SKM-1 (cell line): ENCODE measurements around the gene MFAP3.
"Not testable (repeated sequence)": the region's sequence is repeated elsewhere in the genome, so short reads cannot be mapped to it uniquely, and the experiment has no call there.

Experiments
- DNase-seq: peaks from one replicate; lab custom pipeline; 2025; ENCODE audit not compliant: unreplicated experiment; lab: John Stamatoyannopoulos, UW

The MFAP3 gene

DNA sequence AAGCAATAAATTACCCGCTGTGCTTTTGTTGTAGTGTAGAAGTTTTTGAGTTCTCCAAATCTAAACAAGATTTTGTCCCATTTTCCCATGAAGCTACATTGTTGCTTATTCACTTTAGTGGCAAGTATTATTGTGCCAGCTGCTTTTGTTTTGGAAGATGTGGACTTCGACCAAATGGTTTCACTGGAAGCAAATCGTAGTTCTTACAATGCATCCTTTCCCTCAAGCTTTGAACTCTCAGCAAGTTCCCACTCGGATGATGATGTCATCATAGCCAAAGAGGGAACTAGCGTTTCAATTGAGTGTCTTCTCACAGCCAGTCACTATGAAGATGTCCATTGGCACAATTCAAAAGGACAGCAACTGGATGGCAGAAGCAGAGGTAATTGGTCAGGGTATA is 10.9 kb downstream of the MFAP3 start:
- no peak for DNase-seq

DNA sequence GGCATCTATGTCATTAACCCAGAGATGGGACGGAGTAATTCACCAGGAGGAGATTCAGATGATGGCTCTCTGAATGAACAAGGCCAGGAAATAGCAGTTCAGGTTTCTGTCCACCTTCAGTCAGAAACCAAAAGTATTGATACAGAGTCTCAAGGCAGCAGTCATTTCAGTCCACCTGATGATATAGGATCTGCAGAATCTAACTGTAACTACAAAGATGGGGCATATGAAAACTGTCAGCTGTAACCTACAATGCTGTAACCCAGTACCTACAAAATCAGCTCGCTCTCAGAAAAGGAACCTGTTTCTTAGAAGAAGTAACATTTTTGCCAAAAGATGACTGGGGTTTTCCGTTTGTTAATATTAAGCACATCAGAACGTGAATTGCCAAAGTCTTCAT is 14.7 kb downstream of the MFAP3 start:
- no peak for DNase-seq

- DNase-seq: no peak
Measured at GRCh38 chr5:154055201-154055600, 16.4 kb downstream of the MFAP3 start.

- DNase-seq: no peak
Measured at GRCh38 chr5:154058055-154059038, 19.6 kb downstream of the MFAP3 start.

- DNase-seq: no peak
Measured at GRCh38 chr5:154059039-154059430, 20.3 kb downstream of the MFAP3 start.

DNA sequence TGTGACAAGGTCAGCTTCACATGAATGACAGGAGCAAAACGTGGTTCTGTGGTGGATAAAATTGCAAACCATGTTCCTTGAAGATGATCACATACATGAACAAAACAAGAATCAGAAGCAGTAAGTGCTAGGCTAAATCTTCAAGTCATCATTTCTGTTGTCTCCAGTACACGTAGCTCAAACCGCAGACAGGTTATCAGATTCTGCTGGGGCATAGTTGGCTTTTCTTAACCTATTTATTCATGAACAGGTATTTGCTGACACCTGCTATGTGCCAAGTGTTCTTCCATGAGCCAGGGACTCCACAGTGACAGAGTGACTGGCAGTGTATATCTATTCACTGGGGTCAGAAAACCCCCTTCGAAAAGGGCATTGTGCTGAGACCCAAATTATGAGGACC is 20.8 kb downstream of the MFAP3 start:
- DNase-seq: no peak

- DNase-seq: no peak
Measured at GRCh38 chr5:154060606-154061005, 21.8 kb downstream of the MFAP3 start.

GRCh38 chr5:154063372-154063771 is 24.6 kb downstream of the MFAP3 start:
- no peak for DNase-seq

- no peak for DNase-seq
Measured at GRCh38 chr5:154065971-154066370, 27.2 kb downstream of the MFAP3 start.

- DNase-seq: not testable (repeated sequence)
Measured at GRCh38 chr5:154069854-154070253, 31.1 kb downstream of the MFAP3 start.

DNA sequence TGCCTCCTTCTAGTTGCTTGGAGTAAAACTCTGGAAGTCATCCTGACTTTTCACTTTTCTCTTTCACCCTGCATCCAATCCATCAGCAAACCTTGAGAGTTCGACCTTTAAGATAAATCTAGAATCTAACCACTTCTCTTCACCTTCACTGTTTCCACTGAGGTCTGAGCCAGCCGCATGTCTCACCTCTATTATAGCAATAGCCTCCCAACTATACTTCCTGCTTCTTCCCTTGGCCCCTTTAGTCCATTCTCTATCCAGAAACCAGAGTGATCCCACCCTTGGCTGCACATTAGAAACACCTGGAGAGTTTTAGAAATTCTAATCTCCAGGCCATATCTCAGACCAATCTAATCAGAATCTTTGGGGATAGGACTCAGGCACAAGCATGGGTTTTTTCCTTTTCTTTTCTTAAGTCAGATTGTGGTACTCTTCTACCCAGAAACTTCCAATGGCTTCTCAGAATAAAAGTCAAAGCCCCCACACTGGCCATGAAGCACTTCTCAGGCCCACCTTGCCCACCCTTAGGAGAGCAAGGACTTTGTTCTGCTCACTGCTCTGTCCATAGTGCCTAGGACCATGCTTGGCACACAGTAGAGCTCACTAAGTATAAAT is 33.1 kb downstream of the MFAP3 start:
- no peak for DNase-seq

DNA sequence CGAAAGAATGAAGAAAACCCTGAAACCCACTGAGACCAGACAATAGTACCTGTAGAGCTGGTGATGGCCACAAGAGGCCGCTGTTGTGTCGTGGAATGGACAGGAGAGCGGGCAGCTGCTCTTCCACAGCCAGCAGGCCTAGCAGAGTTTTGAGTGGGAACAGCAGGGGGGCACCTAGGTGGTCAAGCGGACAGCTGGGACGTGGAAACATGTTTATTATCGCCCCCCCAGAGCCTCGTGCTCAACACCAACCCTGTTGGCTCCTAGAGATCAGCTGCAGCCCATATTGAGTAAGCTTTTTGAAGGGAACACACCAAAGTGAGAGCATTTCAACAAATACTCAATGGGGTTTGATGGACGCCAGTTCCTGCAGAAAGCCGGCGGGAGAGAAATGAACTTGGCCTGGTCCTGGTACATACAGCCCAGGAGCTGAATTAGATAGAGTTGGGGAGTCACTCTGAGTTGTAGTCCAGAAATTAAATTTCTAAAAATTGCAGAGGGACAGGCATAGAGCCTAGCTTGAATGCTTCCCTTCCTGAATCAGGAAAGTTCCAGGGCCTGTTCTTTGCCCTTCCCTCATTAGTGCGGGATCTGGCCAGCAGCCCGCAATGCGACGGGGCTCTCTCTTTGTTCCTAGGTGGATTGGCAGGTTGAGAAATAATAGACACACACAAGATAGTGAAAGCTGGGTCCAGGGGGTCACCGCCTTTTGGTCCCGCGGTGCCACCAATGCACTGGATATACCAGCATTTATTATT is 33.8 kb downstream of the MFAP3 start:
- peak; percentile 8 for DNase-seq

DNA sequence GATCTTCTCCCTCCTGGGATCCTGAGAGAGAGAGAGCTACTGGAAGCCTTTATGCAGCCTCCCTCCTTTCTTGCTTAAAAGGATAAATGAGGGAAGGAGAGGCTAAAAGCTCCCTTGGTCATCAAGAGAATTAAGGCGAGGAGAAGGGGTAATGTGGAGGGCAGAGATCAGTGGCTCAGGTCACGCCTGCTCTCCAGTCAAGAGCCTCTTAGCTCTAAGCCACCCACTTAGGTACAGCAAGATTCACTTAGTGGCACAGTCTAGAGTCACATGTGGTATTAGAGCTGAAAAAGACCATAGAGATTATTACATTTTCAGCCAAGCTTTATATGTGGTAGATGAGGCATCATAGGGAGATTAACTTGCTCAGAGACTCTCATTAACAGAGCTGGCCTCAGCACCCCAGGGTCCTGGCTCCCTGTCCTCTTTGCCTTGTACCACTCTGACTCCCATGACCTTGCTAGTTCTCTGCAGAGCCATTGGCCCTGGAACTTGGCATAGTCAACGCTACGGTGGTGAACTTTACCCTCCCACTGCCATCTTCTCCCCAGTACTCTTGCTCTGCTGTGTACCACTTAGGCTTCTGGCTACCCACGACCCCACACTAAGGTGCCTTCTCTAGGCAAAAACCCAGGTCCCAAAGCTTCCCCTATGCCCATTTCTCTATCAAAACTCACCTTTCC is 37.6 kb downstream of the MFAP3 start:
- no peak for DNase-seq

DNA sequence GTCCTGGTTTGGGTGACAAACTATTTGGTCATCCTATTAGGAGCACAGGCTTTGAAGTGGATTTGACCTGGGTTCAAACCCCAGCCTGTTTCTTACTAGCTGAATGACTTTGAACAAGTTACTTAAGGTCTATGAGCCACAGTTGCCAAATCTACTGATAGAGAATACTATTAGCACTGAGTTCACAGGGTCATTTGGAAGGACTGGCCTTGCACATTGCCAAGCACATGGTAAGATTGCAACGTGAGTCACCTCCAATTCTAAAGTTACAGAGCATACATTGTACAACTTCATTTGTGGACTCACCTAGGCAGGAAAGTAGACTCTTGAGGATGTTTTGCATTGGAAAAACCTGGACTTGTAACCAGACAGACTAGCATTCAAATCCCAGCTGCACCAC is 38.9 kb downstream of the MFAP3 start:
- no peak for DNase-seq

- DNase-seq: no peak
Measured at GRCh38 chr5:154078272-154078671, 39.5 kb downstream of the MFAP3 start.

GRCh38 chr5:154081246-154081645 is 42.5 kb downstream of the MFAP3 start:
- no peak for DNase-seq

DNA sequence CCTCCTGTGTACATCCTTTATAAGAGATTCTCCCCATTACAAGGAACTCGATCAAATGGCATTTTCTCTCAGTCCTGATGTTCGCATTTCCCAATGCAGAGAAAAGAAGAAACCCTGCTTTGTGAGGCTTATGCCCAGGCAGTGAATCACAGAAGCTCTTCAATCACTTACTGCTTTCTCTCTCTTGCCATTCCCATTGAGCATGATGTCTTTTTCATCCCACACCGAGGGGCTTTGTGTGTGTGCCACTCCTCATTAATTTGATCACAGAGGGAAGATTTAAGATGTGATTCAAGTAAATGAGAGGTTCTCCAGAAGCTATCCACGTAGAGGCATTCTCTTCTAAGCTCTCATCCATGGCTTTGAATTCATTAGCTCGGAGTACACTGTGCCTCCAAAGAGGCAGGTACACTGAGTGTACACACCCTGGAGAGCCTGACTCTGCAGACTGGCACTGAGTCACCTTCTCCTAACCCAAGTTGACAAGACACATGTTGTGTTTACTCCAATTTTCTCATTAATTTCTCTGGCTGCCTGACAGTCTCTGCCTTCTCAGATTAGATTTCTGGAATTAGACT is 45.4 kb downstream of the MFAP3 start:
- DNase-seq: no peak

- DNase-seq: no peak
Measured at GRCh38 chr5:154086146-154086545, 47.4 kb downstream of the MFAP3 start.

DNA sequence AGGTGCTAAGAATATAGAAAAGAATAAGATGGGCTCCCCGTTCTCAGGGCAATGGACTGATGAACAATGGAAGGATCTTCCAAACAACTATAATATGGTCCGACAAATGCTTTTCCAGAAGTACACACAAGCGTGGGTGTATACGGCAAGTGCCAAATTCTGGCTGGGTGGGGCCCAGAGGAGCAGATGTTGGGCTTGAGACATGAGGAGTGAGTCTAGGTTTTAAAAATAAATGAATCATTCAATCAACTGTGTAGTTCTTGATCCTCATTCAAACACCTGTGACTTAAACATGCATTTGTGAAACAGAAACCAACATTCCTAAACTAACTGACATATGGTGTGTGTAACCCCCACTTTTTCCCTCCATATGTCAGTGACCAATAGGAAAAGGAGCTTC is 47.9 kb downstream of the MFAP3 start:
- DNase-seq: no peak

DNA sequence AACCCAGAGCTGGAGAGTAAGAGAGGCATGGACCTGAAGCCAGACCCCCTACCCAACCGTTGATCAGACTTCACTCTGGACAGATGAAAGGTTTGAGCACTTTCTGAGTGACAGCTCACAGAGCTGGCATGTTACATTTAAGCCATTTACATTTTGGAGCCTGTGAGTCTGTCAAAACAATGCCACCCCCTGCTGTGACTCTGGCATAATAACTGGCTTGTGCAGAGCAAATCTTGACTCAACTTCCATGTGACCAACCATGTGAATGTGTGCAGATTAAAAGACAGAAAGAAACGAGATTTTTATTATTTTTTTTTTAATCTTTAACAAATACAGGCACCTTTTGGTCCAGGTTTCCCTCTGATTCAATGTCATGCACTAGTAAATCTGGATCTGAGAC is 48.5 kb downstream of the MFAP3 start:
- DNase-seq: no peak

- no peak for DNase-seq
Measured at GRCh38 chr5:154088801-154089200, 50.0 kb downstream of the MFAP3 start.
